Astrocyte of the hippocampus (primary cell): ENCODE data around the gene ZNF747.
A peak's percentile ranks its signal among the peaks of the same experiment; 100 is the strongest.
"Not testable (repeated sequence)": the region's sequence is repeated elsewhere in the genome, so short reads cannot be mapped to it uniquely, and the experiment has no call there.

Source experiments
- DNase-seq: peaks from one replicate; pipeline ENCODE4 v3.0.0; 2011; ENCODE audit warnings: low read depth, low spot score

Gene ZNF747

DNA sequence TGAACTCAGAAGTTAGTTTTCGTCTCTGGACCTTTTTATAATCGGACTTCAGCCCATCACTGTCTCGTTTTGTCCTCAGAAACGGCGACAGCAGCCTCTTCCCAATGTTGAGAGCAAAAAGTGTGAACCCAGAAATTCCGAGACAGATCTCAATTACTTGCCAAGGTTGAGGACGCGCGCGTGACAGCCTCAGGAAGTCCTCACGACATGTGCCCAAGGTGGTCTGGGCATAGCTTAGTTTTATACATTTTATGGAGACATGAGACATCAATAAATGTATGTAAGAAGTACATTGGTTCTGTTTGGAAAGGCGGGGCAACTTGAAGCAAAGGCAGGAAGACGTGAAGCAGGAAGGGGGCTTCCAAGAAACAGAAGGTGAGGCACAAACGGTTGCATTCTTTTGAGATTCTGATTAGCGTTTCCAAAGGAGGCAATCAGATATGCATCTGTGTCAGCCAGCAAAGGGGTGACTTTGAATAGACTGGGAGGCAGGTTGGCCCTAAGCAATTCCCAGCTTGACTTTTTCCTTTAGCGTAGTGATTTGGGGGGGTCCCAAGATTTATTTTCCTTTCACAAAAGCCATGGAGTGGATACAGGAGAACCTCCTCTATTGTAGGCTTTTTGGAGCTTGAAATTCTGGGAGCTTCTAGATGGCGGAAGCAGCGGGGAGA, 583 bp upstream of the ZNF747 start:
- no peak for DNase-seq

GRCh38 chr16:30533748-30534367, 800 bp downstream of the ZNF747 start:
- no peak for DNase-seq

DNA sequence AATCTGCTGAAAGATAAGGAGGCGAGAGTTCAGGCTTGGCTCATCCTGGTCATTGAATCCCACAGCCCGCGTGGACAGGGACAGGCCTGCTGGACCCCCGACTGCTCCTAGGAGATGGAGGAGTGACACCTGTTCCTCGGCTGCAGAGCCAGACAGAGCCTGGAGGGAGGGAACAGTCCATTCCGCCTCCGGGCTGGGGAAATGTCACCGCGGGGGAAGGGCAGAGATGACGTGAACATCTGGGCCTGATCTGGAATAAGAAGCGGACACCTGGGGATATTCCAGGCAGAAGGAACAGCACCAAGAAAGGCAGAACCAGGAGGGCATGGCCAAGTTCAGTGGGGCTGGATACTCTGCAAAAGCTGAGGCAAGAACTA, 1.5 kb downstream of the ZNF747 start:
- DNase-seq: no peak

DNA sequence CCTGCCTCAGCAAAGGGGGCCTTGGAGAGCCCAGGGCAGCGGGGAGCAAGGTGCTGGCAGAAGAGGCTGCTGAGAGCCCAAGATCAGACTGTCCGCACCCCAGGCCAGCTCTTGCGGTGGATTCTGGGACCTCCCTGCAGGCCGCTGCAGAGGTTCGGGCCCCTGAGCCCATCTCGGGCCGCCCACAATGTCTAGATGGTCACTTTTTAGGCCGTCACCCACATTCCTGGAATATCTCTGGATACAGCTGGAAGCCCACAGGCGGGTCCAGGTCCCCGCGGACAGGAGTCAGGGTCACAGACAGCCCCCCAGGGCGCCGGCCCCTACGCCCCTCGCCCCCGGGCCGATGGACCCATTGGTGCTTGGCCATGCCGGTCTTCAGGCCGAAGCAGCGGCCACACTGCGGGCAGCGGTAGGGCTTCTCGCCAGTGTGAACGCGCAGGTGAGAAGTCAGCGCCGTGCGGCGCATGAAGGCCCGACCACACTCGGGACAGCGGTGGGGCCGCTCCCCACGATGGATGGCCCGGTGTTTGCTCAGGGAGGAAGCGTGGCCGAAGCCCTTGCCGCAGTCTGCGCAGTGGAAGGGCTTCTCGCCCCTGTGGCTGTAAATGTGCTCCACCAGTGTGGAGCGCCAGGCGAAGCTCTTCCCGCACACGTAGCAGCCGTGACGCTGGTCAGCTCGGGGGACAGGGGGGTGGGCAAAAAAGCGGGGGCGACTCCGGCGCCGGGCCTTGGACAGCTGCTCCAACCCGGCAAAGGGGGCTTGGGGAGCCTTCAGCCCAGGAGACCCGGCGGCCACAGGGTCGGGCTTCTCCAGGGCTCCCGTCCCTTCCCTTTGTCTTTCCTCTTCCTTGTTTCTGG, 2.1 kb downstream of the ZNF747 start:
- no peak for DNase-seq

DNA sequence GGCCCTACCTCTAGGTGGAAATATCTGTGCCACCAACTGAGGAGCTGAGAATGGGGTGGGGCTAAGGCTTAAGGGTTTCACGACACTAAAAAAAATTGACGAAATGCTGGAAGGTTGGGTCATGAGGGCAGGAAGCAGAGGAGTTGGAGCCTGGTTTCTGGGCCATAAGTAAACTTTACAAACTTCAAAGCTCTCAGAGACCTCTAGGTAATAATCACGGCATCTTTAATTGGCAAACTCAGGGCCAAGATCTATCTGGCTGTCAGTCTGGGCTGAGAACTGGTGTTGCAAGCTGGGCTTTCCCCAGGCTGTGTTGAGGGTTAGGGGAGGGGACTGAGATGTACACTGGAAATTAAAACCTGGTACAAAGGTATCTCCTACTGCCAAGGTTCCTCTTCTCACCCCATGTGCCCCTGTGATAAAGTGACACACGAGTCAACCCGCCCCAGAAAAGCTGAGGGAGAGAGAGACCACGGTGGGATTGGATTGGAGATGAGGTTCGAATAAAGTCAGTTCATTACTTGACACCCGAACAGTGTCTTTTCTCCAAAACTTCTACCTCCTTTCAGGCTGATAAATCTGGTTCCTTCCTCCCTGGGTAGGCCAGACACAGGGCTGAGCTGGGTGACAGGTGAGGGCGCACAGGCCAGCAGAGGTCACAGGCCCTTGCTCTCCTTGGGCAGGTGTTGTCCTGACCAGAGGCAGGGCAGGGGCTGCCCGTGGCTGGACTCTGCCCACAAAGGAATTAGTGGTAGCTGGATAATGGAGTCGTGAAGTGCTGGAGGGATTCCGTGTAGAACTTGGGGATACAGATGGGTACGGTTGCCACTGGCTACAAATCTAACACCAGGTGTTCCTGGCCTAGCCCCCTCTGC, 4.3 kb downstream of the ZNF747 start:
- DNase-seq: no peak

DNA sequence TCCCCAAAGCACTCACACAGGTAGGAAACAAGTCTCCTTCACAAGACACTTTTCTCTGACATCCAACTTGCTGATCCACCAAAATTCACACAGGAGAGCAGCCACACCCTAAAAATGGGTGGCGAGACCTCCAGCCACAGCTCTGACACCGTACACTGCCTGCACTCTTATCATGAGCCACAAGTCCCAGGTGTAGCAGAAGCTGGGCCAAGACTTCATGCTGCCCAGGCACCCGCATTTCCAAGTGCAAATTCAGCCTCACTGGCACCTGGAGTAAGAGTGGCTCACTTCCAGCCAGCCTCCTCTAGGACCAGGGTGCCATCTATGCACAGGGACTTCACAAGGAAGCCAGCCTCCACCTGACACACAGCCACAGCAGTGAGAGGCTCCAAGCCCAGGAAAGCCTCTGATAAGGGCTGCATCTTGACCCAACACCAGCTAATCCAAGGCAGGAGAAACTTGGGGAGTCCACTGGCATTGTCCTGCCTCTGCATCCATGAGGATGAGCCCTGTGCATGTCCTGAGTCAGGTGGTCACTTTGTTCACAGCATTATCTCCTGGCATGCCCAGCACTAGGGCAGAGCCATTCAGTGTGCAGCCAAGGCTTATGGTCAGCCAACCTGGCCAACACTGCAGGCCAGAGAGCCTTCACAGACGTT, 5.7 kb downstream of the ZNF747 start:
- no peak for DNase-seq

DNA sequence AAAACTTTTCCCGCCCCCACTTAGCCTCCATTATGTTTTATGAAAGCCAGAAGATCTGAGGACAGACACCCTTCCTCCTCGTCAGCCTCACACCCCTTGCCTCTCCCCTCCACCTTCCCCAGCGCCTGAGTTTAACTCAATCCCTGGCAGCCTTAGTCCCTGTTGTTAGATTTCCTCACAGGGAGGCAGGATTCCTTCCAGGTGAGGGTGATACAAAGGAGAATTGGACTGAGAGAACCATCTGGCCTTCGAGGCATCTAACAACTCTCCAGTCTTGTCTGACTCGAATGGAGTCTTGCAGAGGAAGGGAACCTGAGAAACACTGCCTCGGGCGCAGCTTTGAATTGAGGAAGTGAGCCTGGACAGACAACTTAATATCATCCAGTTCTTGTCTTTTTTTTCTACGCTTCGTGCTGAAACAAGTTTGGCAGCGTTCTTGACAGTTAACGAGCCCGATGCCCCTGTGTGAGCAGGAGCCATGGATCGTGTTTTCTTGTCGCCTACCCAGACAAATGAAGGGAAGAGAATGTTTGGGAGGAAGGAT, 7.0 kb downstream of the ZNF747 start:
- no peak for DNase-seq

DNA sequence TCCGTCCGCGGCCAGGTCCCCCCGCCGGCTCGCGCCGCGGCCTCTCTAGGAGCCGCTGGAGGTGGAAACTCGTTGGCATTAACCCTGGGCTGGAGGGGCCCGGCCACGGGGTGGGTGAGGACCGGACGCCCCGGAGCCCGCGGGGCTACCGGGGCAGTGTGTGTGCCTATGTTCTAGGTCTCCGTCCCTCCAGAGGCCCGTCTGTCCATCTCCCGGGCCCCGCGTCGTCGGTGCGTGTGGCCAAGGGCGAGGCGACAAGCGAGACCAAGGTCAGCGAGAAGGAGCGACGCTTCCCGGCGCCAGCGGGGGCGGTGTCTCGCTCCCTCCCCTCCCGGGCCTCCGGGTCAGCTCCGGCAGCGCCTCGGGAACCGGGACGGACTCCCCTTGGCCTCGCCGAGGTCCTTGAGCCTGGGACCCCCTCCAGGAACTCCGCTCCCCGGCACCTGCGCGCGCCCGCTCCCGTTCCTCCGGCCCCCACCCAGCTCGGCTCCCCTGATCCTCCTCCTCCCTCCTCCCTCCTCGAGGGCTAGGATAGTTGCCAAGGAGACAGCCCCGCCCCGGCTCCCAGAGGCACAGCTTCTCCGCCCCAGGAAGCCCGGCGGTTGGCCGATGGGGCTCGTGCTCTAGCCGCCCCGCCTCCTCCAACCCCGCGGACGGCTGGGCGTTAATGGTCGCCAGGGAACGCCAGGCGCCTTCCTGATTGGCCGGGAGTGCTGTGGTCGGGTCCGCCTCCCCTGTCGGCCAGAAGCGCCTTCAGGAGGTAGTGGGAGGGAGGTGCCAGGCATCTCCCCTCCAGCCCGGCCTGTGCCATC, 7.6 kb downstream of the ZNF747 start:
- DNase-seq: peak; percentile 100

GRCh38 chr16:30526137-30526822, 8.4 kb downstream of the ZNF747 start, which contains the start of gene ZNF768:
Gene ZNF768, minus strand, starts transcription at chr16:30526566. Its CDS starts 153 bp downstream, at chr16:30526413.
- peak; percentile 60 for DNase-seq

GRCh38 chr16:30525844-30526136, 8.9 kb downstream of the ZNF747 start:
- DNase-seq: no peak

- DNase-seq: no peak
Observed at GRCh38 chr16:30524575-30525568, 9.8 kb downstream of the ZNF747 start.

GRCh38 chr16:30523768-30524574, 10.7 kb downstream of the ZNF747 start:
- peak; percentile 30 for DNase-seq

- DNase-seq: not testable (repeated sequence)
Observed at GRCh38 chr16:30522702-30523463, 11.8 kb downstream of the ZNF747 start.

DNA sequence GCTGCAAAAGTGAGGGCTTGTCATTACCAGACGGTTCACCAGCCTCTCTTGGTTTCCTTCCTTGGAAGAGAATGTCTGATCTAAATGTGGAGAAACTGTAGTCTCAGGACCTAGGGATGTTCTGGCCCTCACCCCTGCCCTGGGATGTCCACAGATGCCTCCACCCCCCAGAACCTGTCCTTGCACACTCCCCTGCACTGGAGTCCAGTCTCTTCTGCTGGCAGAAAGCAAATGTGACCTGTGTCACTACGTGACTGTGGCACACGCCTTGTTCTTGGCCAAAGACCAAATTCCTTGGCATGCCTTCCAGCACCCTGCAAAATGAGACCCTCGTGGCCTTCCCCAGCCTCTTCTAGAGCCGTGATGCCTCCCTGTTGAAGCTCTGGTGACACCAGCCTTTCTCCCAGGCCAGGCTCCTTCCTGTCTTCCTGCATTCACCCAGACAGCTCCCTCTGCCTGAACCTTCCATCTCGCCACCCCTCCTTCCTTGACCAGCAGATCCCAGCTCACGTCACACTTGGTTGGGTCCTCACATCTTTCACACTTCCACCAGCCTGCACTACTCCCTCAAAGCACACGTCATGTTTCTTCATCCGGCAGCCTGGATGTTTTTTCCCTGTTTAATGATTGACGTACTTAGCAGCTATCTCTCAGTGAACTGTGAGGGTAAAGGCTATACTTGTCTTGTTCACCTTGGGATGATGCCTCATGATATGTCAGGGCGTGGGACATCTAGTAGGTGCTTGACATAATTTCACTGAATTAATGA, 12.6 kb downstream of the ZNF747 start:
- no peak for DNase-seq

- DNase-seq: no peak
Observed at GRCh38 chr16:30521476-30521872, 13.2 kb downstream of the ZNF747 start.
